Stimulated activated CD4-positive, alpha-beta T cell treated with anti-CD3 and anti-CD28 coated beads, TNF-alpha, amount 100 ng/mL, for 4 hours (primary cell): ENCODE measurements around the gene CYBB.

ENCODE experiments used
- DNase-seq, 3 experiments: peaks; one replicate each; pipeline ENCODE4 v3.0.0-alpha.2; 2020; ENCODE audit warnings: low read depth in 3 of 3

Gene CYBB

DNA sequence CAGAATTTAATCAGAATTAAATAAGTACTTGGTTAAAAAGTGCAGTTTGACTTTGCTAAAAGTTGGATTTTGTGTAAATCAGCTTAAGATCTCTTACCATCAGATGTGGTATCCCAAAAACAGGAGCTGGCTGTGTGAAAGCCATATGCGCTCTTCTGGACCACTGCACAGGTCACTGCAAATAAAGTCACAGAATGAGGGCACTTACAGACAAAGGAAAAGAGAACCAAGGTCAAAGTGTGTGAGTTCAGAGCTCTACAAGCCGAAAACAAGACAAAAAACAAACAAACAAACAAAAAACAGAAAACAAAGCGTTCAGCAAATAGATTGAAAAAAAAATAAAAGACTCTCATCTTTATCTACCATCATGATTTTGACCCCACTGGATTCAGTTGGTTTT lies 61.1 kb downstream of the CYBB start:
- no peak for DNase-seq

- no peak for DNase-seq
Observed at GRCh38 chrX:37844622-37845021, 64.8 kb downstream of the CYBB start.

- DNase-seq, result no peak
Observed at GRCh38 chrX:37846141-37846540, 66.3 kb downstream of the CYBB start.

DNA sequence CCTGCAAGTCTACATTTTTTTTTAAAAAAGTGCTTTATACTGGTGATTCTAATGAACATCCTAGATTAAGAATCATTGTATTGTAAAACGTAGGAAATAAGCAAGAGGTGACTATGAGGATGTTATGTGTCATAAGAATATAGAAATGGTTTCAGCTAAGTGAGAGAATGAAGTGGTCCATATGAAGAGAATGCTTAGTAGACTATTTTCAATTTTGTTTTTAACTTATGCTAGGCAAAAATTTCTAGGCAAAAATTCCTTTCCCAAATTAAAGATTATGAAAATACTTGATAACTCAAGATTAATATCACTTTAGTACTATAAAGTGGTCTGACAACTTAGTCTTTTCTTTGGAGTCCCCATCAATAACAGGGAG lies 66.7 kb downstream of the CYBB start:
- DNase-seq, result no peak

DNA sequence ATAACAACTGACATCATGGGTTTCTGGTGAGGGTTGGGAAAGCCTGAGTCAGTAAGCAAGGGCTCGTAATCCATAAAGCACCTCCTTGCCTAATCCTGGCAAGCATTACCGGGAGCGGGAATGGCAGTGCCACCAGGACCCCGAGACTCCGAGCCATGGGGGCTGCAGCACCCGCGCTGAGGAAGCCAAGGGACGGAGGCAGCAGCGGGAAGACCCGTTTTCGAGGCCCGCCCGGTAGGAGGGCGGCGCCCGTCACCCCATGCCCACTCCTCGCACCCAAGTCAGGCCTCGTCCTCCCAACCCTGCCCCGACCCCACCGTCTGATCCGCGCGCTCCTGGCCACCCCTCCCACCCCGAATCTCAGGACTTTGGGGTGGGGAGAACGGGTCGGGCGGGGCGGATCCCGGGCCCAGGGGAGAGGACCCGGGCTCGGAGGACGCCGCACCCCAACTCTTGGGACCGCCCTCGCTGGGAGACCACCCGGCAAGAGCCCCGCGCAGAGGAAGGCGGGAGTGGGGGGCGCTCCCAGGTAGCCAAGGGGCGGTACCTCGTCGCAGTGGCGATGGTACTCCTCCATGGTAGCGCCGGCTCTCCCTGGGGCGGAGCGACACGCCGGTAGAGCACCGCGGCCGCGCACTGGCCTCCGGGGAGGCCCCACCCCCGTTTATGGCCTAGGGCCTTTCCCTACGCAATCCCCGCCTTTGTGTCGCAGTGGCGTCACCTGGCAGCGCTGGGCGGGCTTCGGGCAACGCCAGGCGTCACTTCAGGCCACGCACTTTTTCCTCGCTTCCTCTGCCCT lies 67.3 kb downstream of the CYBB start, which contains the start of gene DYNLT3:
TSS of gene DYNLT3 (minus strand) at position 638 of the 799 bp plus-strand sequence. CDS start at position 577, 61 bp downstream.
- DNase-seq, result peak; percentile 38 to 50 (median 47)

GRCh38 chrX:37847733-37848197 lies 67.9 kb downstream of the CYBB start:
- DNase-seq, result no peak

DNA sequence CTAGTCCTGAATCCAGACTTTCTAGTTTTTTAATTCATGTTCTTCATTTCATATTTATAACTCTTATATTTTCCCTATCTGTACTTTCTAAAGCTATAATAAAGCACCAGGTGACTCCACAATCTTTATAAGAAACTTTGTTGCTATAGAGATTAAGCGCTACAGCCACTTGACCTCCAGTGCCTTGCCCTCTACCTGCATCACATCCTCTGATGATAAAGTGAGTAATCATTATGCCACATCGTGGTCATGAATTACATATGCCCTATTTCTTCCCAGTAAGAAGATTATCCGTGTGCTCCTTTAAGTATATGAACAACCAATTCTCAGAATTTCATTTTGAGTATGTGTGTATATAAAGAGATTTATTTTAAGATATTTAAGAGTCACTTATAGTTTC lies 74.3 kb downstream of the CYBB start:
- DNase-seq, result no peak

GRCh38 chrX:37854748-37855147 lies 74.9 kb downstream of the CYBB start:
- no peak for DNase-seq

GRCh38 chrX:37860721-37861120 lies 80.9 kb downstream of the CYBB start:
- DNase-seq, result no peak

- DNase-seq, result no peak
Observed at GRCh38 chrX:37862851-37863250, 83.0 kb downstream of the CYBB start.
